ENCODE results near the gene SAFB2.

Gene SAFB2

DNA sequence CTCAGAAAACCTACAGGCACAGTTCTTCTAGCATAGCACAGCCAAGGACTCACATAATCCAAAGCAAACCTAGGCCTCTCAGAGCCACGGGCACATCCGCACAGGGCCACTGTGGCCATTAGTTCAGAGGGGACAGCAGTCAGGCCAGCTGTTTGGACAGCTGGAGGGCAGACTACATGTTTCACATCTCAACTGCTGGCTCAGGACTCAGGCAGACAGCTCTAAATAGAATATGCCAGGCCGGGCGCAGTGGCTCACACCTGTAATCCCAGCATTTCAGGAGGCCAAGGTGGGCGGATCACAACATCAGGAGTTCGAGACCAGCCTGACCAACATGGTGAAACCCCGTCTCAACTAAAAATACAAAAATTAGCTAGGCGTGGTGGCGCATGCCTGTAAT lies 26.8 kb downstream of the SAFB2 start:
- no peak overlapping the region for H3K4me3 ChIP-seq (ENCODE audit: low read length)
- TF ChIP-seq, protein P1, sequence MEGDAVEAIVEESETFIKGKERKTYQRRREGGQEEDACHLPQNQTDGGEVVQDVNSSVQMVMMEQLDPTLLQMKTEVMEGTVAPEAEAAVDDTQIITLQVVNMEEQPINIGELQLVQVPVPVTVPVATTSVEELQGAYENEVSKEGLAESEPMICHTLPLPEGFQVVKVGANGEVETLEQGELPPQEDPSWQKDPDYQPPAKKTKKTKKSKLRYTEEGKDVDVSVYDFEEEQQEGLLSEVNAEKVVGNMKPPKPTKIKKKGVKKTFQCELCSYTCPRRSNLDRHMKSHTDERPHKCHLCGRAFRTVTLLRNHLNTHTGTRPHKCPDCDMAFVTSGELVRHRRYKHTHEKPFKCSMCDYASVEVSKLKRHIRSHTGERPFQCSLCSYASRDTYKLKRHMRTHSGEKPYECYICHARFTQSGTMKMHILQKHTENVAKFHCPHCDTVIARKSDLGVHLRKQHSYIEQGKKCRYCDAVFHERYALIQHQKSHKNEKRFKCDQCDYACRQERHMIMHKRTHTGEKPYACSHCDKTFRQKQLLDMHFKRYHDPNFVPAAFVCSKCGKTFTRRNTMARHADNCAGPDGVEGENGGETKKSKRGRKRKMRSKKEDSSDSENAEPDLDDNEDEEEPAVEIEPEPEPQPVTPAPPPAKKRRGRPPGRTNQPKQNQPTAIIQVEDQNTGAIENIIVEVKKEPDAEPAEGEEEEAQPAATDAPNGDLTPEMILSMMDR (conservative IDR thresholded peaks at IDR 0.05; ENCODE audit: low read depth, low read length) = no peak
- DNase-seq (ENCODE audit: low read depth) = no peak

DNA sequence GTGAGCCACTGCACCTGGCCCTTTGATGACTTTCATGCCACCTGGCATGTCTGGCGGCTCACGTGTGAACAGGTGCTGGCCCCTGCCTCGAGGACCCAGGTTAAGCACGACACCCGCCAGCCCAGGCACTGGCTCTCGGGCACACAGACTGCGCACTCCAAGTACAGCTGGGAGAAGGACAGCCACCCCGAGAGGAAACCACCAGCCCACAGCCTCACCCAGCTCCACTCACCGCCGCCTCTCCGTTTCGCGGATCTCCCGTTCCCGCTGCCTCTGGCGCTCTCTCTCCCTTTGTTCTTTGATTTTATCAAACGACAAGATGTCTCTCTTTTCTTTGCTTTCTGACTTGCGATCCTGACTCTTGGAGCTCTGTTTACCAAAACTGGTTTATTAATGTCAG lies 27.4 kb downstream of the SAFB2 start:
- H3K4me3 ChIP-seq (ENCODE audit: low read length) = no peak overlapping the region
- DNase-seq (ENCODE audit: low read depth) = no peak
- TF ChIP-seq, protein P1 (conservative IDR thresholded peaks at IDR 0.05; ENCODE audit: low read depth, low read length) = no peak

DNA sequence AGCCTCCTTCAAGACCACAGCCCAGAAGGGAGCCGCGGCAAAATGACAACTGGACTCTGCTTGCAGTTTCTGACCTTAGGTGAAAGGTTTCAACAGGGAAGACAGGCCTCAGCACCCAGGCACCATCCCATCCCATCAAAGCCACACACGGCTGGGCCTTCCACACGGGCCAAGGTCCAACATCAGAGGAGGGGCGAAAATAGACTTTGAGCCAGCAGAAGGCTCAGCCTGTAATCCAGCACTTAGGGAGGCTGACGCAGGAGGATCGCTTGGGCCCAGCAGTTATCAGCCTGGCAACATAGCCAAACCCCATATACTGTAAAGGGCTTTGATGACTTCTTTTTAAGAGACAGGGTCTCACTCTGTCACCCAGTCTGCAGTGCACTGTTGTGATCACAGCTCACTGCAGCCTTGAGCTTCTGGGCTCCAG lies 28.0 kb downstream of the SAFB2 start:
- DNase-seq (ENCODE audit: low read depth) = no peak
- no peak overlapping the region for H3K4me3 ChIP-seq (ENCODE audit: low read length)
- TF ChIP-seq, protein P1 (conservative IDR thresholded peaks at IDR 0.05; ENCODE audit: low read depth, low read length) = no peak

DNA sequence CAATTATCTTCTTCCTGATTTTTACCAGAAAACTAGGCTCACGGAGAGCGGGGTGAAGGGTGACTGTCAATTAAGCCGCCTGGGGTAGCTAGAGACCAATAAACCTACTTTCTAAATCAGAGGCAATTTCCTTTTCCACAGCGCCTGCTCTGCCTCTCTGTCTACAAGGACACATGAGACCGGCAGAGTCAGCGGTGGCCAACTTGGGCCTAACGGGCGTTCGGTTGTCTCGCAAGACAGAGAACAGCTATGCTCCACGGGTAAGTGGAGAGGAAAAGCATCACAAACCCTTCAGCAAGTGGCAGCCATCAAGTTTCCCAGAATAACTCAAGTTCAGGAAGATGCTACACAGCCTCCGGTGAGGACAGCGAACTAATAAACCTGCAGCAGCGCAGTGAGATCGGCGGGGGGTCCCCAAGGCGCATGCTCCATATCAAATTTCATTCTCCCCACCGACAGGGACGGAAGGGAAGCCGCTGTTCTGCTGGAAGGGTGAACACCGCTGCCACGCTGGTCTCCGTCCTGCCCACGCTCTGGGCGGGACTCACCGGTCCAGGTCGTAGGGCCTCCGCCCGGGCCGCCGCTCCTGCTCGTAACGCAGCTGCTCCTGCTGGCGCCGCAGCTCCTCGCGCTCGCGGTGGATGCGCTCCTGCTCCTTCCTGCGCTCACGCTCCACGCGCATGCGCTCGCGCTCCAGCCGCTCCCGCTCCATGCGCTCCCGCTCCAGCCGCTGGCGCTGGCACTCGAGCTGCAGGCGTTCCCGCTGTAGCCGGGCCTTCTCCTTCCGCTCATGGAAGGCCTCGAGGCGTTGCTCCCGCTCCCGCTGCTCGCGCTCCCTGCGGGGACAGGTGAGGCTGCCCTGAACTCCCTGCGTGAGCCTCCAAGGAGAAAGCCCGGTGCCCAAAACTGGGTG lies 29.0 kb downstream of the SAFB2 start:
- no peak overlapping the region for H3K4me3 ChIP-seq (ENCODE audit: low read length)
- TF ChIP-seq, protein P1 (conservative IDR thresholded peaks at IDR 0.05; ENCODE audit: low read depth, low read length) = no peak
- DNase-seq (ENCODE audit: low read depth) = no peak

DNA sequence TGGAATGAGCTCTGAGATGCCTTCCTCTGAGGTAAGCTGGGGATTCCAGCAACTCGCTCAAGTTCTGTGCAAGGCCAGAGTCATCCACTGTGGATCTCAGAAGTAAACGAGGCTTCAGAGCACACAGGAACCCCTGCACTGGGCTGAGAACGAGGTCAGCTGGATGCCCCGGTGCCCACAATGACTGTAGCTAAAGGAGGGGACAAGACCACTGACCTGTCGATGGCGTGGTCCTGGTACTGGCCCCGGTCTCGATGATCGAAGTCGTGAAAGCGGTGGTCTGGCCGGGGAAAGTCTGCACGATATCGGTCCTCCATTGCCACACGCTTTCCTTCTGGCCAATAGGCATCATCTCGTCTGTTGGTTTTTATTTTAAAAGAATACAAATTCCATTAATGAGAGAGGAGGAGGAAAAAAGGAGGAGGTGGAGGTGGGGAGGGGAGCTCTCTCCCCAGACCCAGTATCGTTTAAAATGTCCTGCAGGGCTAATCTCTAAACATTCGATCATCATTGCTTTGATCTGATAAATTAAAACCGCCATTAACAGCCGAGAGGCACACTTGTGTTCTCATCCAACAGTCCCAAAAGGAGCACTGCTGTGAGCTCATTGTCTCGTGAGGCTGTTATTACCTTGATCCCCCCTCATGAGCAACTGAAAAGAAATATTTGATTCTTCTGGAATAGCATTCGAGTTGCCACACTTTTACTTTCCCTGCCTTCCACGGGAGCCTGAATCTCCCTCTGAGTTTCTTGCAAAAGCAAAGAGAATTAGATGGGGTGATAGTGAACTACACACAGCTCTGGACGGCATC lies 29.8 kb downstream of the SAFB2 start:
- no peak overlapping the region for H3K4me3 ChIP-seq (ENCODE audit: low read length)
- TF ChIP-seq, protein P1 (conservative IDR thresholded peaks at IDR 0.05; ENCODE audit: low read depth, low read length) = no peak
- no peak for DNase-seq (ENCODE audit: low read depth)

DNA sequence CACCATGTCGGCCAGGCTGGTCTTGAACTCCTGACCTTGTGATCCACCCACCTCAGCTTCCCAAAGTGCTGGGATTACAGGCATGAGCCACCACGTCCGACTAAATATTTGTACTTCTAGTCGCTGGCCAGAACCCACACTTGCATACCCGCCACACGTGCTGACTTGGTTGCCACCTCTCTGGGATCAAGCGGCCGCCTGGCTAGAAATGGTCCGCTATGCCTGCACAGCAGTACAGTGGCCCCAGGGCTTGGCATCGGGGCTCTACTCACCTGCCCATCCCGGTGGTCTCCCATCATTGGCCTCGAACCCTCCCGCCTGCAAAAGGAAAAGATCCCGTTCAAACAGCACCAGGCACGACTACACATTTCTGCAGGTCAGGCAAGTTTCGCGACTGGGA lies 31.1 kb downstream of the SAFB2 start:
- DNase-seq (ENCODE audit: low read depth) = no peak
- H3K4me3 ChIP-seq (ENCODE audit: low read length) = no peak overlapping the region
- TF ChIP-seq, protein P1 (conservative IDR thresholded peaks at IDR 0.05; ENCODE audit: low read depth, low read length) = no peak

All from retinal pigment epithelial cell (primary cell).